ENCODE measurements around the gene POLK.
"Not testable (repeated sequence)": the region's sequence is repeated elsewhere in the genome, so short reads cannot be mapped to it uniquely, and the experiment has no call there.

The POLK gene

GRCh38 chr5:75552764-75553163 lies 41.1 kb downstream of the POLK start:
- no peak for DNase-seq

DNA sequence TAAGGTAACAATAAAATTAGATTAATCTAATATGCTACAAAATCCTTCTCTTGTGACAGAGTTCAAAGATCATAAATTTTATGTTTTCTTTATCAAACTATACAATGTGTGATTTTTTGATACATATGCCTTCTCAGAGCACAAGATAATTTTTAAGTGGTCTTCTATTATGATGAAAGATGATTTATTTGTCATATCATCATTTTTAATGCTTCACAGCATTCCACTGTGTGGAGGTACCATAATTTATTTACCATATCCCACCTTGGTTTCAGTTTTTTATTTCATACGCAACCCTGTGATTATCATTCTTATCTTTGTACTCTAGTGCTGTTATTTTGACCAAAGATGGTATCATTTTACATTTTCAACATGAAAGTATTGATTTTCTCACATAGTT lies 41.7 kb downstream of the POLK start:
- no peak for DNase-seq

DNA sequence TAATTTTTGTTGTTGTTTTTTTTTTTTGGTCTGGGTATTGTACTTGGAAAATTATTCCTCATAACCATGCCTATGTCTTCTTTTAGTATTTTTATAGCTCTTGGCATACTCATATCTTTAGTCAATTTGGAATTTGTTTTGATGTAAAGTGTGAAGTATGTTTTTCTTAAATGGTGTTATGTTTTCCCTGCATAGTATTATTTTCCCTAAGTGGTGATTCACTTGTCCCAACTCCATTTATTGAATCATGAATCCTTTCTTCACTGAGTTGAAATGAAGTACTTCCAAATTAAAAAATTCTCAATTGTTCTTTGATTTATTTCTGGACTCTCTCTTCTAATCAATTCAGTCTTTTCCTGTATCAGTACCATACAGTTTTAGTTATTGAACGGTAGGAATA lies 46.5 kb downstream of the POLK start:
- DNase-seq: no peak

DNA sequence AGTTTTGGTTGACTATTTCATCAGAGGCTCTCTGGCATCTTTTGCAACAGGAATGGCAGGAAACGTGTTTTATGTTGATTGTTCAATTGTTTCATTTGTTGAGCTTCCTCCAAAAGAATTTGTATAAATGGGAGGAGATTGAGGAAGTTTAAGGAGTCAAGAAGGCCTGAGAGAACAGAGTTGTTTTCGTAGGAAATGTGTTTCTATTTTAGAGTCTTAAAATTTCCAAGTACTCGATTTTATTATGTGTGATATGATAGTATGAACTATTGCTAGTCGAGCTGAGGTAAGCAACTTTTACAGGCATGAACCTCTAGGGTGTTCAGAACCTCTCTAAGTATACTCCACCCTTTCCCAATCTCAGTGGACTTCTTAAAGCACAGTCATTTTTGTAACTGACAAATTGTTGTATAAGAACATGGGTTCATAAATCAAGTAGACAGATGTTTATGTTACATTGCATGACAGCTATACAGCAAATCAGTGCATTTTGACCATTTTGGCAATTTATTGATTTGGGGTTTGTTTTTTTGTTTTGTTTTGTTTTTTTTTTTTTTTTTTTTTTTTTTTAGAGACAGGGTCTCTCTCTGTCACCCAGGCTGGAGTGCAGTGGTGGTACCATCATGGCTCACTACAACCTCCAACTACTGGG lies 47.4 kb downstream of the POLK start:
- no peak for DNase-seq

DNA sequence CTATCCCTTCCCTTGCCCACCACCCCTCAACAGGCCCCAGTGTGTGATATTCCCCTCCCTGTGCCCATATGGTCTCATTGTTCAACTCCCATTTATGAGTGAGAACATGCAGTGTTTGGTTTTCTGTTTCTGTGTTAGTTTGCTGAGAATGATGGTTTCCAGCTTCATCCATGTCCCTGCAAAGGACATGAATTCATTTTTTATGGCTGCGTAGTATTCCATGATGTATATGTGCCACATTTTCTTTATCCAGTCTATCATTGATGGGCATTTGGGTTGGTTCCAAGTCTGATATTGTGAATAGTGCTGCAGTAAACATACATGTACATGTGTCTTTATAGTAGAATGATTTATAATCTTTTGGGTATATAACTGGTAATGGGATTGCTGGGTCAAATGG lies 49.0 kb downstream of the POLK start:
- DNase-seq: not testable (repeated sequence)

DNA sequence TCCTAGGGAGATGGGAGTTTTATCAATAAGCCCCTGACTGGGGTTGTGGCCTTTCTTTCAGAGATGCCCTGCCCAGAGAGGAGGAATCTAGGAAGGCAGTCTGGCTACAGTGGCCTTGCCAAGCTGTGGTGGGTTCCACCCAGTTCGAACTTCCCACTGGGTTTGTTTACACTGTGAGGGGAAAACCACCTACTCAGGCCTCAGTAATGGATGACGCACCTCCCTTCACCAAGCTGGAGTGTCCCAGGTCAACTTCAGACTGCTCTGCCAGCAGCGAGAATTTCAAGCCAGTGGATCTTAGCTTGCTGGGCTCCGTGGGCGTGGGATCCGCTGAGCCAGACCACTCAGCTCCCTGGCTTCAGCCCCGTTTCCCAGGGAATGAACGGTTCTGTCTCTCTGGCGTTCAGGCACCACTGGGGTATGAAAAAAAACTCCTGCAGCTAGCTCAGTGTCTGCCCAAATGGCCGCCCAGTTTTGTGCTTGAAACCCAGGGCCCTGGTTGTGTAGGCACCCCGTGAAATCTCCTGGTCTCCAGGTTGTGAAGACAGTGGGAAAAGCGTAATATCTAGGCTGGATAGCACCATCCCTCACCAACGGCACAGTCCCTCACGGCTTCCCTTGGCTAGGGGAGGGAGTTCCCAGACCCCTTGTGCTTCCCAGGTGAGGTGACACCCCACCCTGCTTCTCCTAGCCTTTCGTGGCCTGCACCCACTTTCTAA lies 54.5 kb downstream of the POLK start:
- not testable (repeated sequence) for DNase-seq

- DNase-seq: no peak
Measured at GRCh38 chr5:75566710-75567309, 55.1 kb downstream of the POLK start.

DNA sequence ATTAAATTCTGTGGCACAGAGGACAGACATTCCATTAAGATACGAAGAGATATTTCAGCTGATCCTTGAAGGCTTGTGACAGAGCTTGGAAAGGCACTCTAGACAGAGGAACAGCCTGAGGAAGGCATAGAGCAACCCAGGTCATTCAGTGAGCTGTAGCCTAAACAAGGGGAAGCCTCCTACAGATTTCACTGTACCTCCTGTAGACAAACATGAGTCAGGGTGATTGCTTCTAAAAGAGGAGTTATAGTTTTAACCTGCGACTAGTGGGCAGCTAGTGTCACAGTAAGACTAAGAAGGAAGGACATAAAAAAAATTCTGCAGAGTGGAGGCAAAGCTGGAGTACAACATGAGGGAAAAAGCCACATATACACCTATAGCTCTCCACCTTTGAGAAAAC lies 56.0 kb downstream of the POLK start:
- no peak for DNase-seq

- no peak for DNase-seq
Measured at GRCh38 chr5:75568202-75568601, 56.5 kb downstream of the POLK start.

DNA sequence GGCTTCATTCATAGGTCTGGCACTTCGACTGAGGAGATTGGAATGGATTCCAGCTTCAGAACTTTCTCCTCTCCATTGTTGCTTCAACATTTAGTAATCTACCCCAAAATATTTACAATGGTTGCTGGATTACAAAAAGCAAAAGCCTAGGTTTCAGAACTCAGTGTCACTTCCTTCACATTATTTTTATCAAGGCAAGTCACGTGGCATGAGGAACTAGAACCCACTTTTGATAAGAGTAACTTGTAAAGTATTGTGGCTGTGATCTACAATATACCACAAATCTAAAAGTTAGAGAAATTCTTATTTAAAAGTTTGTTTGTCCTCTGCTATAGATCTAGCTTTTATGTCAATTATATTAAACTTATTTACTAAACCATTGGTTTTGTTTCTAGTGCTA lies 59.9 kb downstream of the POLK start:
- DNase-seq: no peak

DNA sequence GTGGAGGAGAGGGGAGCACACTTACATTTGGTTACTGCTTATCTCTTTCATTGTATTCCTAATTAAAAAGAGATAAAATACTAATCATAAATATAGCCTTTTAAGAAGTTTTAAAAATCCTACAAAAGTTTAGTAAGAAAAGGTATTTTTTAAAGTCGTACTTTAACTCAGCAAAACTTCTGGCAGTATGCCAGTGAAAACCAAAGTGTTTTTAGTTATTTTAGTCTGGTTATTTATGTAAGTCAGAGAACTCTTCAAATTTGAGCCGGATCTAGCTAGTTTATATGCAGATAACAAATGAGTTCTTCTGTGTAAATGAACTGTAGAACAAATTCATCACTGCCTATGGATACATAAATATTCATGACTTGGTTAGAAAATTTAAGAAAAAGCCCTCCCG lies 63.1 kb downstream of the POLK start:
- no peak for DNase-seq

- not testable (repeated sequence) for DNase-seq
Measured at GRCh38 chr5:75578280-75578679, 66.6 kb downstream of the POLK start.

DNA sequence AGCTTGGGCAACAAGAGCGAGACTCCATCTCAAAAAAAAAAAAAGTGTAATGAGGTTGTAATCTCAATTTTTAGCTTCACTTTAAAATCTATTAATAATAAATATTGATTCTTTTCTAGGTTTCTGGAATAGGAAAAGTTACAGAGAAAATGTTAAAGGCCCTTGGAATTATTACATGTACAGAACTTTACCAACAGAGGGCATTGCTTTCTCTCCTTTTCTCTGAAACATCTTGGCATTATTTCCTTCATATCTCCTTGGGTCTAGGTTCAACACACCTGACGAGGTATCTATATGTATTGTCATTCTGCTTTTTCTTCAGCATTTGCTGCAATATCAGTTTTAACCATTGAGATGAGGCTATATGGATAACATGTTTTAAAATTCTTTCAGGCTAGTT lies 73.0 kb downstream of the POLK start:
- DNase-seq: no peak

GRCh38 chr5:75588666-75589065 lies 77.0 kb downstream of the POLK start:
- DNase-seq: no peak

- no peak for DNase-seq
Measured at GRCh38 chr5:75600535-75600934, 88.8 kb downstream of the POLK start.

DNA sequence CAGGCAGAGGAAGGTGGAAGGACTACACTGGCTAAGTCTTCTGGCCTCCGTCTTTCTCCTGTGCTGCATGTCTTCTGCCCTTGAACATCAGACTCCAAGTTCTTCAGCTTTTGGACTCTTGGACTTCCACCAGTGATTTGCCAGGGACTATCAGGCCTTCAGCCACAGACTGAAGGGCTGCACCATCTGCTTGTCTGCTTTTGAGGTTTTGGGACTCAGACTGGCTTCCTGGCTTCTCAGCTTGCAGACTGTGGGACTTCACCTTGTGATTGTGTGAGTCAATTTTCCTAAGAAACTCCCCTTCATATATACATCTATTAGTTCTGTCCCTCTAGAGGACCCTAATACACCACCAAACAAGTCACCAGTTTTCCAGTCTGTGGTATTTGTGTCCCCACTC lies 89.9 kb downstream of the POLK start:
- no peak for DNase-seq

DNA sequence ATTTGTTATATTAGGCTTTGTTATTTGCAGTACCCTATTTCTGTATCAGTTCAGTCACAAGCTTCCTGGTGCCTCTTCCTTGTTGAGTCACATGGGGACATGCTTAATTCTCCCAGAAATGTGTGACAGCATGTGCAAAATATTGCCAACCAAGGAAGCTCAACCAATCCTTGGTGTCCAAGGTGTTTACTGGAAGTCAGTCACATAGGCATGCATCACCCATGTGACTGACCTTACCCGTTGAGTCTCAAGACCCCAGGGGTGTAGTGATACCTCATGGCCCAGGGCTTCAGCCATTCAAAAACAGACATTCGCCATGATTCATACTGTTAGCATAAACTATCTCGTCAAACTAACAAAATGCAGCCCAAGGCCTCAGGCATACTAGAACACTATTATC lies 90.3 kb downstream of the POLK start:
- no peak for DNase-seq

DNA sequence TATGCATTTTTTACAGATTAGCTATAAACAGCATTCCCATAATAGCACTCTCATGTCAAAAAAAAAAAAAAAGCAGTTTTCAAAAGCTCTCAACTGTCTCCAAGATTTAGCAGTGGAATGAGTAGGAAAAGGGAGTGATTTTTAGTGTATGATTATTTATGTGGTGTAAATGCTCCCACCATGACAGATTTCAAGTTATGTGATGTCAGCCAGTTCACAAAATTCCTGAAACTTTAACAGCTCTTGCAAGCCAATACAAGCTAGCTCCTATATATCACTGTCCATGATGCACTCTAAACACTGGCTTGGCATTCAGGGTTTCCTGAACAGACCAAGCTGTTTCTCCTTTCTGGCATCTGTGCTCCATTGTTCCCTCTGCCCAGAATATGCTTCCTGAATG lies 91.7 kb downstream of the POLK start:
- no peak for DNase-seq

GRCh38 chr5:75603821-75604220 lies 92.1 kb downstream of the POLK start:
- no peak for DNase-seq

DNA sequence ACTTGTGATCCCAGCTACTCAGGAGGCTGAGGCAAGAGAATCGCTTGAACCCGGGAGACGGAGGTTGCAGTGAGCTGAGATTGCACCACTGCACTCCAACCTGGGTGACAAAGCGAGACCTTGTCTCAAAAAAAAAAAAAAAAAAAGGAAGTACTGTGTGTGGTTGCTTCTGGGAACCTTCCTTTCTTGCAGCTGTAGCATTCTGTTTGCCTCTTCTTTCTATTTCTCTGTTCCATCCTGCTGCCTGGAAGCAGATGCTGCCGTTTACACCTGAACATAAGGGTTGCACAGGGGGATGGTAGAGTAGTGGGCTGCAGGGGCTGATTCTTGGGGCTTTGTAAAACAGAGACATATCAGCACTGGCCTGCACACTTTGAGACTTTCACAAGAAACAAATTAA lies 95.7 kb downstream of the POLK start:
- not testable (repeated sequence) for DNase-seq

GRCh38 chr5:75608870-75609269 lies 97.2 kb downstream of the POLK start:
- no peak for DNase-seq

- DNase-seq: no peak
Measured at GRCh38 chr5:75610201-75610600, 98.5 kb downstream of the POLK start.

- not testable (repeated sequence) for DNase-seq
Measured at GRCh38 chr5:75610859-75611310, 99.2 kb downstream of the POLK start.
